Mononuclear cell (primary cell): ENCODE measurements around the gene COPB1. TPM values are rescaled to one million over a fixed set of nuclear protein-coding genes. Genes with fewer than 3 reads are reported as not detected.

Experiments
- H3K27me3 ChIP-seq: 2 replicates; pipeline ENCODE4 v1.6.0; 2011; ENCODE audit warnings: low read length, control low read depth; ENCODE audit not compliant: insufficient read depth
- H3K4me1 ChIP-seq: 2 replicates; pipeline ENCODE4 v1.5.1; 2011; ENCODE audit warnings: mild to moderate bottlenecking, low read length, control low read depth; ENCODE audit not compliant: insufficient read depth
- H3K4me3 ChIP-seq: 2 replicates; pipeline ENCODE4 v1.5.1; 2011; ENCODE audit warnings: mild to moderate bottlenecking, low read length, moderate library complexity
- H3K9me3 ChIP-seq: 2 replicates; pipeline ENCODE4 v1.5.1; 2011; ENCODE audit warnings: low read depth, mild to moderate bottlenecking, control low read depth, low read length
- total RNA-seq: library from RNA; depleted of rRNA; stranded (reverse); fragments of >200 nt; gene quantifications from one replicate; pipeline ENCODE4 v1.2.3, GENCODE V29; 2012

The COPB1 gene
- total RNA-seq, 1 donor: 127 TPM

- H3K4me1 ChIP-seq: peaks cover 4% of the 10 kb centered on the region
- H3K9me3 ChIP-seq: no peaks in the 10 kb centered on the region
Observed at GRCh38 chr11:14455648-14456430, 43.8 kb downstream of the COPB1 start.

GRCh38 chr11:14454861-14455632 is 44.6 kb downstream of the COPB1 start:
- no peaks in the 10 kb centered on the region for H3K9me3 ChIP-seq
- no peak overlapping the region for H3K4me3 ChIP-seq
- H3K4me1 ChIP-seq: peaks cover 4% of the 10 kb centered on the region
- H3K27me3 ChIP-seq: no peaks in the 10 kb centered on the region

More at GRCh38 chr11:14455648-14456430, 43.8 kb downstream of the COPB1 start:
- H3K27me3 ChIP-seq: no peaks in the 10 kb centered on the region
- no peak overlapping the region for H3K4me3 ChIP-seq

- Histone ChIP-seq H3K9me3 (no peaks in the 10 kb centered on the region), H3K4me1 (peaks cover 4% of the 10 kb centered on the region), H3K4me3 (no peak overlapping the region), H3K27me3 (no peaks in the 10 kb centered on the region)
Observed at GRCh38 chr11:14451825-14452224, 47.8 kb downstream of the COPB1 start.

GRCh38 chr11:14449302-14449714 is 50.3 kb downstream of the COPB1 start:
- Histone ChIP-seq H3K27me3 (no peaks in the 10 kb centered on the region), H3K4me1 (peaks cover 4% of the 10 kb centered on the region), H3K4me3 (no peak overlapping the region), H3K9me3 (no peaks in the 10 kb centered on the region)

- no peaks in the 10 kb centered on the region for H3K27me3 ChIP-seq
- no peak overlapping the region for H3K4me3 ChIP-seq
- H3K4me1 ChIP-seq: peaks cover 4% of the 10 kb centered on the region
- H3K9me3 ChIP-seq: no peaks in the 10 kb centered on the region
Observed at GRCh38 chr11:14448240-14448639, 51.4 kb downstream of the COPB1 start.

GRCh38 chr11:14446701-14447169 is 52.9 kb downstream of the COPB1 start:
- no peaks in the 10 kb centered on the region for H3K27me3 ChIP-seq
- no peak overlapping the region for H3K4me3 ChIP-seq
- no peaks in the 10 kb centered on the region for H3K9me3 ChIP-seq
- no peaks in the 10 kb centered on the region for H3K4me1 ChIP-seq

- no peak overlapping the region for H3K4me3 ChIP-seq
- no peaks in the 10 kb centered on the region for H3K27me3 ChIP-seq
- no peaks in the 10 kb centered on the region for H3K9me3 ChIP-seq
- H3K4me1 ChIP-seq: no peaks in the 10 kb centered on the region
Observed at GRCh38 chr11:14445542-14446530, 53.8 kb downstream of the COPB1 start.

GRCh38 chr11:14444441-14445189 is 55.0 kb downstream of the COPB1 start:
- Histone ChIP-seq H3K27me3 (no peaks in the 10 kb centered on the region), H3K4me3 (no peak overlapping the region), H3K4me1 (peaks cover under 1% of the 10 kb centered on the region), H3K9me3 (no peaks in the 10 kb centered on the region)

GRCh38 chr11:14443638-14444037 is 56.0 kb downstream of the COPB1 start:
- Histone ChIP-seq H3K4me1 (peaks cover 8% of the 10 kb centered on the region), H3K27me3 (no peaks in the 10 kb centered on the region), H3K9me3 (no peaks in the 10 kb centered on the region)

GRCh38 chr11:14435717-14436512 is 63.7 kb downstream of the COPB1 start:
- no peak overlapping the region for H3K4me3 ChIP-seq
- no peaks in the 10 kb centered on the region for H3K9me3 ChIP-seq
- H3K4me1 ChIP-seq: peaks cover 8% of the 10 kb centered on the region
- no peaks in the 10 kb centered on the region for H3K27me3 ChIP-seq

More at GRCh38 chr11:14443638-14444037, 56.0 kb downstream of the COPB1 start:
- no peak overlapping the region for H3K4me3 ChIP-seq

- H3K4me3 ChIP-seq: no peak overlapping the region
- no peaks in the 10 kb centered on the region for H3K9me3 ChIP-seq
- no peaks in the 10 kb centered on the region for H3K27me3 ChIP-seq
- no peaks in the 10 kb centered on the region for H3K4me1 ChIP-seq
Observed at GRCh38 chr11:14425621-14426020, 74.0 kb downstream of the COPB1 start.

- Histone ChIP-seq H3K4me1 (no peaks in the 10 kb centered on the region), H3K27me3 (no peaks in the 10 kb centered on the region), H3K4me3 (no peak overlapping the region), H3K9me3 (no peaks in the 10 kb centered on the region)
Observed at GRCh38 chr11:14424096-14424495, 75.5 kb downstream of the COPB1 start.

GRCh38 chr11:14423633-14424032 is 76.0 kb downstream of the COPB1 start:
- Histone ChIP-seq H3K4me1 (no peaks in the 10 kb centered on the region), H3K9me3 (no peaks in the 10 kb centered on the region), H3K27me3 (no peaks in the 10 kb centered on the region), H3K4me3 (no peak overlapping the region)
